WTC11 (cell line): ENCODE results near the gene GLI1.

Experiments used
- FOXK1 ChIP-seq: sonication (generic); formaldehyde crosslinking; IDR thresholded peaks from 2 replicates; pipeline ENCODE4 v1.8.0; 2022; ENCODE audit warnings: mild to moderate bottlenecking, moderate library complexity, missing genetic modification reagents
- RORB ChIP-seq: fragments of 250-450 bp; sonication (Bioruptor Pico); IDR thresholded peaks from 2 replicates; pipeline ENCODE4 v1.9.0; 2021; ENCODE audit warnings: mild to moderate bottlenecking
- SP1 ChIP-seq: sonication (generic); formaldehyde crosslinking; conservative IDR thresholded peaks from 2 replicates; pipeline ENCODE4 v1.8.1; 2022; ENCODE audit warnings: missing genetic modification reagents
- TF ChIP-seq, protein P1 (sequence below): fragments of 200-600 bp; IDR thresholded peaks from 2 replicates; pipeline ENCODE4 v1.8.0; 2022; ENCODE audit warnings: antibody characterized with exemption
- TF ChIP-seq, protein P2 (sequence below): sonication (generic); formaldehyde crosslinking; IDR thresholded peaks from 2 replicates; pipeline ENCODE4 v1.8.1; 2023; ENCODE audit warnings: mild to moderate bottlenecking, missing genetic modification reagents
- TF ChIP-seq, protein P3 (sequence below): sonication (generic); formaldehyde crosslinking; IDR thresholded peaks from 2 replicates; pipeline ENCODE4 v1.8.1; 2022; ENCODE audit warnings: low read depth, missing genetic modification reagents, borderline replicate concordance
- TF ChIP-seq, protein P4 (sequence below): sonication (generic); formaldehyde crosslinking; conservative IDR thresholded peaks from 2 replicates; pipeline ENCODE4 v1.8.1; 2022; ENCODE audit warnings: mild to moderate bottlenecking, missing genetic modification reagents

- TF ChIP-seq, protein P1, sequence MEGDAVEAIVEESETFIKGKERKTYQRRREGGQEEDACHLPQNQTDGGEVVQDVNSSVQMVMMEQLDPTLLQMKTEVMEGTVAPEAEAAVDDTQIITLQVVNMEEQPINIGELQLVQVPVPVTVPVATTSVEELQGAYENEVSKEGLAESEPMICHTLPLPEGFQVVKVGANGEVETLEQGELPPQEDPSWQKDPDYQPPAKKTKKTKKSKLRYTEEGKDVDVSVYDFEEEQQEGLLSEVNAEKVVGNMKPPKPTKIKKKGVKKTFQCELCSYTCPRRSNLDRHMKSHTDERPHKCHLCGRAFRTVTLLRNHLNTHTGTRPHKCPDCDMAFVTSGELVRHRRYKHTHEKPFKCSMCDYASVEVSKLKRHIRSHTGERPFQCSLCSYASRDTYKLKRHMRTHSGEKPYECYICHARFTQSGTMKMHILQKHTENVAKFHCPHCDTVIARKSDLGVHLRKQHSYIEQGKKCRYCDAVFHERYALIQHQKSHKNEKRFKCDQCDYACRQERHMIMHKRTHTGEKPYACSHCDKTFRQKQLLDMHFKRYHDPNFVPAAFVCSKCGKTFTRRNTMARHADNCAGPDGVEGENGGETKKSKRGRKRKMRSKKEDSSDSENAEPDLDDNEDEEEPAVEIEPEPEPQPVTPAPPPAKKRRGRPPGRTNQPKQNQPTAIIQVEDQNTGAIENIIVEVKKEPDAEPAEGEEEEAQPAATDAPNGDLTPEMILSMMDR, result no peak
- TF ChIP-seq SP1 (CRISPR knock-in tag) (no peak), RORB (CRISPR knock-in tag) (no peak), FOXK1 (CRISPR knock-in tag) (no peak)
- TF ChIP-seq, protein P2, sequence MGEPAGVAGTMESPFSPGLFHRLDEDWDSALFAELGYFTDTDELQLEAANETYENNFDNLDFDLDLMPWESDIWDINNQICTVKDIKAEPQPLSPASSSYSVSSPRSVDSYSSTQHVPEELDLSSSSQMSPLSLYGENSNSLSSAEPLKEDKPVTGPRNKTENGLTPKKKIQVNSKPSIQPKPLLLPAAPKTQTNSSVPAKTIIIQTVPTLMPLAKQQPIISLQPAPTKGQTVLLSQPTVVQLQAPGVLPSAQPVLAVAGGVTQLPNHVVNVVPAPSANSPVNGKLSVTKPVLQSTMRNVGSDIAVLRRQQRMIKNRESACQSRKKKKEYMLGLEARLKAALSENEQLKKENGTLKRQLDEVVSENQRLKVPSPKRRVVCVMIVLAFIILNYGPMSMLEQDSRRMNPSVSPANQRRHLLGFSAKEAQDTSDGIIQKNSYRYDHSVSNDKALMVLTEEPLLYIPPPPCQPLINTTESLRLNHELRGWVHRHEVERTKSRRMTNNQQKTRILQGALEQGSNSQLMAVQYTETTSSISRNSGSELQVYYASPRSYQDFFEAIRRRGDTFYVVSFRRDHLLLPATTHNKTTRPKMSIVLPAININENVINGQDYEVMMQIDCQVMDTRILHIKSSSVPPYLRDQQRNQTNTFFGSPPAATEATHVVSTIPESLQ (CRISPR knock-in tag), result no peak
- TF ChIP-seq, protein P3, sequence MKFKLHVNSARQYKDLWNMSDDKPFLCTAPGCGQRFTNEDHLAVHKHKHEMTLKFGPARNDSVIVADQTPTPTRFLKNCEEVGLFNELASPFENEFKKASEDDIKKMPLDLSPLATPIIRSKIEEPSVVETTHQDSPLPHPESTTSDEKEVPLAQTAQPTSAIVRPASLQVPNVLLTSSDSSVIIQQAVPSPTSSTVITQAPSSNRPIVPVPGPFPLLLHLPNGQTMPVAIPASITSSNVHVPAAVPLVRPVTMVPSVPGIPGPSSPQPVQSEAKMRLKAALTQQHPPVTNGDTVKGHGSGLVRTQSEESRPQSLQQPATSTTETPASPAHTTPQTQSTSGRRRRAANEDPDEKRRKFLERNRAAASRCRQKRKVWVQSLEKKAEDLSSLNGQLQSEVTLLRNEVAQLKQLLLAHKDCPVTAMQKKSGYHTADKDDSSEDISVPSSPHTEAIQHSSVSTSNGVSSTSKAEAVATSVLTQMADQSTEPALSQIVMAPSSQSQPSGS (CRISPR knock-in tag), result no peak
- TF ChIP-seq, protein P4, sequence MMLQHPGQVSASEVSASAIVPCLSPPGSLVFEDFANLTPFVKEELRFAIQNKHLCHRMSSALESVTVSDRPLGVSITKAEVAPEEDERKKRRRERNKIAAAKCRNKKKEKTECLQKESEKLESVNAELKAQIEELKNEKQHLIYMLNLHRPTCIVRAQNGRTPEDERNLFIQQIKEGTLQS (CRISPR knock-in tag), result no peak
Observed at GRCh38 chr12:57518920-57519795, 59.6 kb downstream of the GLI1 start.
